Loucy (cell line): ENCODE results near the gene GRK3.
"Not testable (repeated sequence)": the region's sequence is repeated elsewhere in the genome, so short reads cannot be mapped to it uniquely, and the experiment has no call there.

Source experiments
- EZH2phosphoT487 ChIP-seq: fragments of 200-600 bp; IDR thresholded peaks from 2 replicates; pipeline ENCODE4 v1.6.1; 2018; ENCODE audit warnings: antibody characterized with exemption, mild to moderate bottlenecking, moderate library complexity, borderline replicate concordance
- TF ChIP-seq, protein P1 (sequence below): fragments of 200-600 bp; sonication (generic); conservative IDR thresholded peaks from 2 replicates; pipeline ENCODE4 v1.5.1; 2014; ENCODE audit warnings: mild to moderate bottlenecking, antibody characterized with exemption, low read length

- TF ChIP-seq, protein P1, sequence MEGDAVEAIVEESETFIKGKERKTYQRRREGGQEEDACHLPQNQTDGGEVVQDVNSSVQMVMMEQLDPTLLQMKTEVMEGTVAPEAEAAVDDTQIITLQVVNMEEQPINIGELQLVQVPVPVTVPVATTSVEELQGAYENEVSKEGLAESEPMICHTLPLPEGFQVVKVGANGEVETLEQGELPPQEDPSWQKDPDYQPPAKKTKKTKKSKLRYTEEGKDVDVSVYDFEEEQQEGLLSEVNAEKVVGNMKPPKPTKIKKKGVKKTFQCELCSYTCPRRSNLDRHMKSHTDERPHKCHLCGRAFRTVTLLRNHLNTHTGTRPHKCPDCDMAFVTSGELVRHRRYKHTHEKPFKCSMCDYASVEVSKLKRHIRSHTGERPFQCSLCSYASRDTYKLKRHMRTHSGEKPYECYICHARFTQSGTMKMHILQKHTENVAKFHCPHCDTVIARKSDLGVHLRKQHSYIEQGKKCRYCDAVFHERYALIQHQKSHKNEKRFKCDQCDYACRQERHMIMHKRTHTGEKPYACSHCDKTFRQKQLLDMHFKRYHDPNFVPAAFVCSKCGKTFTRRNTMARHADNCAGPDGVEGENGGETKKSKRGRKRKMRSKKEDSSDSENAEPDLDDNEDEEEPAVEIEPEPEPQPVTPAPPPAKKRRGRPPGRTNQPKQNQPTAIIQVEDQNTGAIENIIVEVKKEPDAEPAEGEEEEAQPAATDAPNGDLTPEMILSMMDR = not testable (repeated sequence)
- not testable (repeated sequence) for TF ChIP-seq EZH2phosphoT487
These were observed 144.0 kb downstream of the GRK3 start for GRCh38 chr22:25708430-25708829.
